HCT116 (cell line): ENCODE measurements around the gene FADS1. TPM values are rescaled to one million over a fixed set of nuclear protein-coding genes. Genes with fewer than 3 reads are reported as not detected.

Experiments
- ATAC-seq: fragments of 200-7000 bp; cut with Tn5 transposase; 2 replicates; pipeline ENCODE4 v1.9.1; 2020; ENCODE audit warnings: mild to moderate bottlenecking, moderate library complexity
- BruUV-seq: library from RNA; stranded (reverse); fragments of 400-500 nt; replicated peaks from 2 replicates; lab custom pipeline; 2021; lab: Mats Ljungman, UMichigan
- CTCF ChIA-PET: fragments of 300-600 bp; sonication (Branson Sonifier 250); formaldehyde crosslinking; loops from one replicate; lab custom pipeline; 2021; ENCODE audit warnings: antibody characterized with exemption; lab: Charles Lee
- POLR2A ChIA-PET: fragments of 300-600, 350-600 bp; sonication (Branson Sonifier 250); formaldehyde crosslinking; loops from one replicate; lab custom pipeline; 2021; ENCODE audit warnings: antibody characterized with exemption; lab: Charles Lee
- RAD21 ChIA-PET, 2 experiments: fragments of 300-600 bp; sonication (Branson Sonifier 250); formaldehyde crosslinking; loops; one replicate each; lab custom pipeline; 2023; ENCODE audit warnings: low total read pairs in 2 of 2; ENCODE audit not compliant: uncharacterized antibody in 2 of 2, unreplicated experiment in 2 of 2, low non-redundant PET in 1 of 2; lab: Charles Lee
- DNase-seq: peaks from one replicate; pipeline ENCODE4 v3.0.0-alpha.2; 2010; ENCODE audit warnings: low read depth, low spot score
- H2AFZ ChIP-seq: fragments of 200-600 bp; shearing (Covaris generic), sonication (generic); 2 replicates; pipeline ENCODE4 v1.6.1; 2017; ENCODE audit warnings: low read depth, mixed run types, mixed read lengths, antibody characterized with exemption, low read length; ENCODE audit not compliant: poor library complexity, severe bottlenecking
- H3K27ac ChIP-seq: 2 replicates; pipeline ENCODE4 v1.5.1; 2012; ENCODE audit warnings: low read depth, low read length
- H3K27me3 ChIP-seq: fragments of 200-600 bp; sonication (generic); 2 replicates; pipeline ENCODE4 v1.6.1; 2016; ENCODE audit warnings: mixed run types, low read length, mixed read lengths; ENCODE audit not compliant: insufficient read depth
- H3K36me3 ChIP-seq, 2 experiments: fragments of 200-500 bp in 1 of 2; fragments of 200-600 bp in 1 of 2; sonication (Bioruptor generic) in 1 of 2; sonication (generic) in 1 of 2; 2 replicates each; pipeline versions ENCODE4 v1.5.1 to v1.6.1; 2014 to 2016; ENCODE audit warnings: low read length in 2 of 2, inconsistent platforms in 1 of 2, mixed read lengths in 1 of 2, mixed run types in 1 of 2; ENCODE audit not compliant: insufficient read depth in 2 of 2, control insufficient read depth in 1 of 2
- H3K4me1 ChIP-seq, 2 experiments: fragments of 200-600 bp in 1 of 2; sonication (generic) in 1 of 2; 2 replicates each; pipeline versions ENCODE4 v1.5.1 to v1.6.1; 2012 to 2017; ENCODE audit warnings: low read length in 2 of 2, inconsistent platforms in 1 of 2, mild to moderate bottlenecking in 1 of 2, mixed read lengths in 1 of 2, mixed run types in 1 of 2, moderate library complexity in 1 of 2; ENCODE audit not compliant: insufficient read depth in 2 of 2, control insufficient read depth in 1 of 2
- H3K4me2 ChIP-seq: fragments of 200-600 bp; sonication (generic); 2 replicates; pipeline ENCODE4 v1.6.1; 2017; ENCODE audit warnings: mixed run types, low read length, mixed read lengths
- H3K4me3 ChIP-seq, 2 experiments: fragments of 200-600 bp in 1 of 2; sonication (generic) in 1 of 2; replicated peaks in 1 of 2; 2 replicates each; pipeline ENCODE4 v1.5.1; 2011 to 2016; ENCODE audit warnings: low read length in 2 of 2, control low read depth in 1 of 2, low read depth in 1 of 2, mild to moderate bottlenecking in 1 of 2, mixed read lengths in 1 of 2, mixed run types in 1 of 2
- H3K79me2 ChIP-seq: fragments of 200-600 bp; sonication (generic); 2 replicates; pipeline ENCODE4 v1.6.1; 2017; ENCODE audit warnings: mild to moderate bottlenecking, mixed run types, low read length, moderate library complexity, mixed read lengths; ENCODE audit not compliant: insufficient read depth
- H3K9ac ChIP-seq: fragments of 200-600 bp; sonication (generic); 2 replicates; pipeline ENCODE4 v1.6.1; 2016; ENCODE audit warnings: low read length, mixed read lengths
- H3K9me2 ChIP-seq: fragments of 200-600 bp; sonication (generic), shearing (Covaris generic); 2 replicates; pipeline ENCODE4 v1.6.1; 2017; ENCODE audit warnings: mixed run types, mild to moderate bottlenecking, moderate library complexity; ENCODE audit not compliant: insufficient read depth
- H3K9me3 ChIP-seq, 2 experiments: fragments of 200-500 bp in 1 of 2; fragments of 200-600 bp in 1 of 2; sonication (Bioruptor generic) in 1 of 2; sonication (generic) in 1 of 2; 2 replicates each; pipeline ENCODE4 v1.6.1; 2014 to 2017; ENCODE audit warnings: low read length in 2 of 2, mixed read lengths in 2 of 2, inconsistent platforms in 1 of 2, low read depth in 1 of 2, mild to moderate bottlenecking in 1 of 2, mixed run types in 1 of 2, moderate library complexity in 1 of 2; ENCODE audit not compliant: control insufficient read depth in 1 of 2, insufficient read depth in 1 of 2
- H4K20me1 ChIP-seq: fragments of 200-600 bp; sonication (generic), shearing (Covaris generic); 2 replicates; pipeline ENCODE4 v1.6.1; 2017; ENCODE audit warnings: mixed run types, mild to moderate bottlenecking, moderate library complexity; ENCODE audit not compliant: insufficient read depth
- CBX3 ChIP-seq: IDR thresholded peaks from 2 replicates; pipeline ENCODE4 v1.6.1; 2012; ENCODE audit warnings: low read depth
- EZH2 ChIP-seq: fragments of 200-600 bp; sonication (generic); IDR thresholded peaks from 2 replicates; pipeline ENCODE4 v1.6.1; 2017; ENCODE audit warnings: antibody characterized with exemption, mixed run types
- EZH2phosphoT487 ChIP-seq: fragments of 200-600 bp; IDR thresholded peaks from 2 replicates; pipeline ENCODE4 v1.6.1; 2018; ENCODE audit warnings: antibody characterized with exemption, borderline replicate concordance
- RAD21 ChIP-seq: IDR thresholded peaks from 2 replicates; pipeline ENCODE4 v1.6.1; 2012; ENCODE audit warnings: low read depth, mild to moderate bottlenecking
- REST ChIP-seq: IDR thresholded peaks from 2 replicates; pipeline ENCODE4 v1.6.1; 2012; ENCODE audit warnings: low read depth
- SIN3A ChIP-seq: IDR thresholded peaks from 2 replicates; pipeline ENCODE4 v1.6.1; 2012; ENCODE audit warnings: low read depth
- SRF ChIP-seq: IDR thresholded peaks from 2 replicates; pipeline ENCODE4 v1.6.1; 2012; ENCODE audit warnings: low read depth
- TCF7L2 ChIP-seq: IDR thresholded peaks from 2 replicates; pipeline ENCODE4 v1.7.0; 2011; ENCODE audit warnings: borderline replicate concordance, inconsistent platforms; ENCODE audit not compliant: insufficient read depth, insufficient read length; ENCODE audit errors: extremely low read depth
- YY1 ChIP-seq: IDR thresholded peaks from 2 replicates; pipeline ENCODE4 v1.6.1; 2011; ENCODE audit warnings: low read length, low read depth, moderate library complexity, mild to moderate bottlenecking; ENCODE audit not compliant: insufficient replicate concordance; ENCODE audit errors: extremely low read depth
- intact Hi-C: fragments of 100-400 bp; cut with micrococcal nuclease; formaldehyde crosslinking; loops from 2 replicates; pipeline ENCODE4 v1.10.0; 2022
- total RNA-seq: library from RNA; stranded (reverse); gene quantifications from one replicate; pipeline ENCODE4 v1.2.1, GENCODE V29; 2021; ENCODE audit not compliant: unreplicated experiment
- TF ChIP-seq, protein P1 (sequence below), 3 experiments: fragments of 200-600 bp in 1 of 3; sonication (generic) in 1 of 3; IDR thresholded peaks in 2 of 3; conservative IDR thresholded peaks in 1 of 3; 2 replicates each; pipeline ENCODE4 v1.5.1; 2012 to 2017; ENCODE audit warnings: low read depth in 2 of 3, low read length in 2 of 3, antibody characterized with exemption in 1 of 3, borderline replicate concordance in 1 of 3, control low read depth in 1 of 3, mild to moderate bottlenecking in 1 of 3, mixed read lengths in 1 of 3, mixed run types in 1 of 3, moderate library complexity in 1 of 3; ENCODE audit not compliant: insufficient read depth in 1 of 3

FADS1 gene
- total RNA-seq, 1 experiment from 2014 or later, result 56.6 TPM

- Histone ChIP-seq H3K9ac (no peak overlapping the region), H3K27ac (no peak overlapping the region), H3K36me3 (no peaks in the 10 kb centered on the region), H4K20me1 (no peaks in the 10 kb centered on the region), H3K4me1 (peaks cover 0 to 5% of the 10 kb centered on the region in 2 experiments; a peak in 1 of 4 replicates), H3K4me3 (no peak overlapping the region), H3K27me3 (no peaks in the 10 kb centered on the region), H3K4me2 (no peak overlapping the region), H3K79me2 (no peaks in the 10 kb centered on the region), H3K9me2 (no peaks in the 10 kb centered on the region), H3K9me3 (no peaks in the 10 kb centered on the region), H2AFZ (no peak overlapping the region)
- no peak for ATAC-seq
- no peak for DNase-seq
- ChIA-PET RAD21 (no interaction called here), CTCF (no interaction called here), POLR2A (no interaction called here)
- intact Hi-C loops, result no loop called here
- no TSS peak for BruUV-seq
- TF ChIP-seq SRF (no peak), SIN3A (no peak), RAD21 (no peak), EZH2 (no peak), YY1 (no peak), TCF7L2 (no peak), EZH2phosphoT487 (no peak), REST (no peak), CBX3 (no peak)
- TF ChIP-seq, protein P1, sequence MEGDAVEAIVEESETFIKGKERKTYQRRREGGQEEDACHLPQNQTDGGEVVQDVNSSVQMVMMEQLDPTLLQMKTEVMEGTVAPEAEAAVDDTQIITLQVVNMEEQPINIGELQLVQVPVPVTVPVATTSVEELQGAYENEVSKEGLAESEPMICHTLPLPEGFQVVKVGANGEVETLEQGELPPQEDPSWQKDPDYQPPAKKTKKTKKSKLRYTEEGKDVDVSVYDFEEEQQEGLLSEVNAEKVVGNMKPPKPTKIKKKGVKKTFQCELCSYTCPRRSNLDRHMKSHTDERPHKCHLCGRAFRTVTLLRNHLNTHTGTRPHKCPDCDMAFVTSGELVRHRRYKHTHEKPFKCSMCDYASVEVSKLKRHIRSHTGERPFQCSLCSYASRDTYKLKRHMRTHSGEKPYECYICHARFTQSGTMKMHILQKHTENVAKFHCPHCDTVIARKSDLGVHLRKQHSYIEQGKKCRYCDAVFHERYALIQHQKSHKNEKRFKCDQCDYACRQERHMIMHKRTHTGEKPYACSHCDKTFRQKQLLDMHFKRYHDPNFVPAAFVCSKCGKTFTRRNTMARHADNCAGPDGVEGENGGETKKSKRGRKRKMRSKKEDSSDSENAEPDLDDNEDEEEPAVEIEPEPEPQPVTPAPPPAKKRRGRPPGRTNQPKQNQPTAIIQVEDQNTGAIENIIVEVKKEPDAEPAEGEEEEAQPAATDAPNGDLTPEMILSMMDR (IDR thresholded peaks at IDR 0.05 in 2 of 3, conservative IDR thresholded peaks at IDR 0.05 in 1 of 3; ENCODE audit: borderline replicate concordance in 1 of 3, insufficient read depth in 1 of 3, low read depth in 2 of 3, low read length in 2 of 3), result no peak
Observed at GRCh38 chr11:61830237-61831105, 13.7 kb upstream of the FADS1 start.
